Measurements from ENCODE around the gene RAP1A.

RAP1A gene

DNA sequence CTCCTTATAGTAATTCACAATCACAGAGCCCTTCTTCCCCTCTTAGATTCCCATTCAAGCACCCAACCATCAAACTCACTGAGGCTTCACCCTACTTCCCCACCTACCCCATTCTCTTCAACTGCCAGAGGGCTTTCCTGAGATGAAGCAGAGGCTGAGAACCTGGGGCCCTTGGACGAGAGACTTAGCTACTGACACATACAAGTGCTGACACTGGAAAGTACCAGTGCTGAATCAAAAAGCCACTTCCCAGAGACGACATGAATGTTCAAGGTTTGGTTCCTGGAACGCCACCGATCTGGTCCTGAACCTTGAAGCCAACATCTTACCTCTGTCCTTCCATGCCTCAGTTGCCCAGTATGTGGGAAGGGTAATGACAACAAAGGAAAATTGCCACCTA lies 16.6 kb upstream of the RAP1A start:
- Histone ChIP-seq H3K4me1 (ENCODE audit: insufficient read depth, low read length, poor library complexity, severe bottlenecking) (peaks cover 42% of the 10 kb centered on the region), H3F3A (ENCODE audit: low read depth) (no peaks in the 10 kb centered on the region), H3K4me3 (ENCODE audit: low read length, poor library complexity, severe bottlenecking) (no peak overlapping the region), H3K9ac (ENCODE audit: low read depth, low read length, poor library complexity, severe bottlenecking) (no peak overlapping the region), H3K9me2 (replicated peaks; ENCODE audit: low read depth, low read length) (no peaks in the 10 kb centered on the region), H2AFZ (ENCODE audit: low read length) (no peak overlapping the region), H3K27me3 (ENCODE audit: insufficient read depth, low read length, poor library complexity, severe bottlenecking) (no peaks in the 10 kb centered on the region), H4K20me1 (ENCODE audit: insufficient read depth, low read length, poor library complexity, severe bottlenecking) (no peaks in the 10 kb centered on the region), H3K9me3 (ENCODE audit: insufficient read depth, low read depth, low read length) (no peaks in the 10 kb centered on the region), H3K4me2 (ENCODE audit: low read depth, low read length, poor library complexity, severe bottlenecking) (no peak overlapping the region), H3K36me3 (ENCODE audit: insufficient read depth, low read length) (no peaks in the 10 kb centered on the region), H3K79me2 (ENCODE audit: insufficient read depth, low read length) (no peaks in the 10 kb centered on the region)
- TF ChIP-seq, protein P1, sequence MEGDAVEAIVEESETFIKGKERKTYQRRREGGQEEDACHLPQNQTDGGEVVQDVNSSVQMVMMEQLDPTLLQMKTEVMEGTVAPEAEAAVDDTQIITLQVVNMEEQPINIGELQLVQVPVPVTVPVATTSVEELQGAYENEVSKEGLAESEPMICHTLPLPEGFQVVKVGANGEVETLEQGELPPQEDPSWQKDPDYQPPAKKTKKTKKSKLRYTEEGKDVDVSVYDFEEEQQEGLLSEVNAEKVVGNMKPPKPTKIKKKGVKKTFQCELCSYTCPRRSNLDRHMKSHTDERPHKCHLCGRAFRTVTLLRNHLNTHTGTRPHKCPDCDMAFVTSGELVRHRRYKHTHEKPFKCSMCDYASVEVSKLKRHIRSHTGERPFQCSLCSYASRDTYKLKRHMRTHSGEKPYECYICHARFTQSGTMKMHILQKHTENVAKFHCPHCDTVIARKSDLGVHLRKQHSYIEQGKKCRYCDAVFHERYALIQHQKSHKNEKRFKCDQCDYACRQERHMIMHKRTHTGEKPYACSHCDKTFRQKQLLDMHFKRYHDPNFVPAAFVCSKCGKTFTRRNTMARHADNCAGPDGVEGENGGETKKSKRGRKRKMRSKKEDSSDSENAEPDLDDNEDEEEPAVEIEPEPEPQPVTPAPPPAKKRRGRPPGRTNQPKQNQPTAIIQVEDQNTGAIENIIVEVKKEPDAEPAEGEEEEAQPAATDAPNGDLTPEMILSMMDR (conservative IDR thresholded peaks at IDR 0.05; ENCODE audit: low read length) = no peak
- no peak for TF ChIP-seq EZH2phosphoT487 (IDR thresholded peaks at IDR 0.05; ENCODE audit: borderline replicate concordance)

DNA sequence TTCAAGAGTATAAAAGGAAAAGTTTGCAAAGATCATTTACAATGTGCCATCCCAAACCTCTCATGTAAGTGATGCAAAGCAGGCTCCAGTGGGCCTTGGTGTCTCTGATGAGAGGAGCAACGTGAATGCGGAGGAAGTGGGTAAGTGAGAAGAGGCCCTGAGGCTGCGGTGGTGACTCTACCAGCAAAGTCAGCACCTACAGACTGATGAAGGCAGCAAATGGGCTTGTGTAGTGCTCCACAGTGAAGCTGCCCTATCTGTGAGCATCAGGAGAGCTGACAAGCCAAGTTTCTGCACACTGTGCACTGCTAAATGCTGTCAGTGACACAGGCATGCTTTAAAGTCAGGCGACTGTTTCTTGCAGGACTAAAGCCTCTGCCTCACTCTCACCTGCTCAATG lies 15.6 kb upstream of the RAP1A start:
- Histone ChIP-seq H3K9me3 (ENCODE audit: insufficient read depth, low read depth, low read length) (no peaks in the 10 kb centered on the region), H3K79me2 (ENCODE audit: insufficient read depth, low read length) (no peaks in the 10 kb centered on the region), H3K4me2 (ENCODE audit: low read depth, low read length, poor library complexity, severe bottlenecking) (peak overlapping the region; percentile 19), H3K9me2 (replicated peaks; ENCODE audit: low read depth, low read length) (no peaks in the 10 kb centered on the region), H3K27me3 (ENCODE audit: insufficient read depth, low read length, poor library complexity, severe bottlenecking) (no peaks in the 10 kb centered on the region), H2AFZ (ENCODE audit: low read length) (peak overlapping the region; percentile 29), H3K4me3 (ENCODE audit: low read length, poor library complexity, severe bottlenecking) (no peak overlapping the region), H3K36me3 (ENCODE audit: insufficient read depth, low read length) (no peaks in the 10 kb centered on the region), H3F3A (ENCODE audit: low read depth) (no peaks in the 10 kb centered on the region), H4K20me1 (ENCODE audit: insufficient read depth, low read length, poor library complexity, severe bottlenecking) (no peaks in the 10 kb centered on the region), H3K4me1 (ENCODE audit: insufficient read depth, low read length, poor library complexity, severe bottlenecking) (peaks cover 38% of the 10 kb centered on the region), H3K9ac (ENCODE audit: low read depth, low read length, poor library complexity, severe bottlenecking) (peak overlapping the region; percentile 32)
- TF ChIP-seq, protein P1 (conservative IDR thresholded peaks at IDR 0.05; ENCODE audit: low read length) = no peak
- TF ChIP-seq EZH2phosphoT487 (IDR thresholded peaks at IDR 0.05; ENCODE audit: borderline replicate concordance) = no peak

DNA sequence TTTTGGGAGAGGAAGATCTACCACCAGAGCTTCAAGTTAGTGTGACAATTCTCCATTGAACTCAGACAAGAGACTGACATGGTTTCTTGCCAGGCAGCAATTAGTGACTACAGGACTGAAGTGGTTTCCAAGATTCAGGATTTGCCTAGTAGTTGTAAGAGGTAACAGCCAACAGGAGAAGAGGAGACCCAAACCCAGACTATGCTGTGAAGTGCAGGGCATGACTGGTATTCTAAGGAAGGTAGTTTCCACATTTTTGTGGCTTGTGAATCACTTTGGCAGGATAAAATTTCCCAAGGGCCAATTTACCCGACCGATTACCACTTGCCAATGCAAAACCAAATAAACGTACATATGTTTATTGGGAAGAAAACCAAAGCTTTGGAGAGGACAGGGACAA lies 14.7 kb upstream of the RAP1A start:
- Histone ChIP-seq H3K79me2 (ENCODE audit: insufficient read depth, low read length) (no peaks in the 10 kb centered on the region), H3K9ac (ENCODE audit: low read depth, low read length, poor library complexity, severe bottlenecking) (peak overlapping the region; percentile 32), H3K4me1 (ENCODE audit: insufficient read depth, low read length, poor library complexity, severe bottlenecking) (peaks cover 38% of the 10 kb centered on the region), H3K9me3 (ENCODE audit: insufficient read depth, low read depth, low read length) (no peaks in the 10 kb centered on the region), H3K9me2 (replicated peaks; ENCODE audit: low read depth, low read length) (no peaks in the 10 kb centered on the region), H3K4me3 (ENCODE audit: low read length, poor library complexity, severe bottlenecking) (no peak overlapping the region), H3K36me3 (ENCODE audit: insufficient read depth, low read length) (no peaks in the 10 kb centered on the region), H4K20me1 (ENCODE audit: insufficient read depth, low read length, poor library complexity, severe bottlenecking) (no peaks in the 10 kb centered on the region), H3K4me2 (ENCODE audit: low read depth, low read length, poor library complexity, severe bottlenecking) (peak overlapping the region; percentile 19), H3F3A (ENCODE audit: low read depth) (no peaks in the 10 kb centered on the region), H3K27me3 (ENCODE audit: insufficient read depth, low read length, poor library complexity, severe bottlenecking) (no peaks in the 10 kb centered on the region), H2AFZ (ENCODE audit: low read length) (peak overlapping the region; percentile 57; the same call in 1 of the 2 replicates)
- TF ChIP-seq, protein P1 (conservative IDR thresholded peaks at IDR 0.05; ENCODE audit: low read length) = no peak
- TF ChIP-seq EZH2phosphoT487 (IDR thresholded peaks at IDR 0.05; ENCODE audit: borderline replicate concordance) = no peak
